Islet precursor cell (in vitro differentiated cells): ENCODE results near the gene SPCS2.
"Not testable (repeated sequence)": the region's sequence is repeated elsewhere in the genome, so short reads cannot be mapped to it uniquely, and the experiment has no call there.

Experiments
- DNase-seq: peaks from one replicate; pipeline ENCODE4 v3.0.0-alpha.2; 2018

Gene SPCS2

GRCh38 chr11:74950374-74950969 lies 1.4 kb downstream of the SPCS2 start:
- DNase-seq = no peak

- no peak for DNase-seq
Measured at GRCh38 chr11:74951226-74951625, 2.2 kb downstream of the SPCS2 start.

- no peak for DNase-seq
Measured at GRCh38 chr11:74952752-74953151, 3.7 kb downstream of the SPCS2 start.

DNA sequence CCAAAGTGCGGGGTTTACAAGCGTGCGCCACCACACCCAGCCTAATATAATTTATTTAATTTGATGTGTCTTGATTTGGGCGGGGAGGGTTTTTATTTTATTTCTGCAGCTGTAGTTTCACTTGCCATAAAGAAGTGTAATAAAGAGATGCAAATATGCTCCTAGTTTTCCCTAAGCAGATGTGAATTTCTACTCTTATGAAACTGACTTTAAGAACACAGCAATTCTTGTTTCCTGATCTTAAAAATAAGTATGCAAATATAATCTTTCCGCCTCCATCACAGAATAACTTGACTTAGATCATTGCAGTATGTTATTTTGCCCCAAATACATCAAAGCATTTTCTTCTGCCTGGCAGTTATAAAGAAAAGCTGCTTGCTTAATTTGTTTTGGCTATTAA lies 4.4 kb downstream of the SPCS2 start:
- DNase-seq = no peak

DNA sequence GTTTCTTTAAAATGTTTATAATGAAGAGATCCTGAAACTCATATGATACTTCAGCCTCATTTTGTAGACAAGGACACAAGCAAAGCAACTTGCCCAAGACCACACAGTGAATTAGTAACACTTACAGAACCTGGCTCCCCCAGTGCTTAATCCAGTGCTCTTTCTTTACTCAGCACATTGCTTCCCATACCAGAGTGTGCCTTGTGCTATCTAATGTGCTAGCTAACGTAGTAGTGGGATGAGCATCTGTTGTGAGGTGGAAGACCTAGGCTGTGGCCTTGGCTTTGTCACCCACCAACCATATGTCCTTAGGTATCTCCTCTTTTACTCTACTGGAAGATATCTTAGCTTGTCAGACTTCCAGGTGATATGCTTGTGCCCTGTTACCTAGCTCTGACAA lies 5.1 kb downstream of the SPCS2 start:
- no peak for DNase-seq

DNA sequence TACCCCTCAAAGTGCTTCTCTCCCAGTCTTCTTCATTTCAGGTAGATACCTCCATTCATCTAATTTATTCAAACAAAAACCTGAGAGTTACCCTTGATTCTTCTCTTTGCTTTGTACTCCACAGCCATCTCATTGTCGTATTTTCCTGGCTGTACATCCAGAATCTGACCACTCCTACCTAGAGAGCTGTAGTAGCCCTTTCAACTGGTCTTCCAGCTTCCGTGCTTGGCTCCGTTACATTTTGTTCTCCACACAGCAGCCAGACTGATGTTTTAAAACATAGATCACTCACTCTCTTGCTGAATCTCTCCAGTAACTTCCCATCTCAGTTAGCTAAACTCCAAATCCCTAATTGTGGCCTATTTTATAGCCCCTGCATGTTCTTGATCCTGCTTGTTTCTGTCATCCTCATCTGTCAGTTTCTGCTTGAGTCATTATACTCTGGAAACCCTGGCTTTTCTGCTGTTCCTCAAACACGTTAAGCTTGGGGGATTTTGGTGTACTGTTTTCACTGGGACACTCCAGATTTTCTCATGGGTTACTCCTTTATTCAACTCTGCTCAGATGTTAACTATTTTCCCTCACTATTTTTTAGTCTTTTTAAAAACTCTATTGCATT lies 7.4 kb downstream of the SPCS2 start:
- DNase-seq = no peak

GRCh38 chr11:74957937-74958629 lies 9.0 kb downstream of the SPCS2 start:
- DNase-seq = no peak

- DNase-seq = not testable (repeated sequence)
Measured at GRCh38 chr11:74960128-74960527, 11.1 kb downstream of the SPCS2 start.

DNA sequence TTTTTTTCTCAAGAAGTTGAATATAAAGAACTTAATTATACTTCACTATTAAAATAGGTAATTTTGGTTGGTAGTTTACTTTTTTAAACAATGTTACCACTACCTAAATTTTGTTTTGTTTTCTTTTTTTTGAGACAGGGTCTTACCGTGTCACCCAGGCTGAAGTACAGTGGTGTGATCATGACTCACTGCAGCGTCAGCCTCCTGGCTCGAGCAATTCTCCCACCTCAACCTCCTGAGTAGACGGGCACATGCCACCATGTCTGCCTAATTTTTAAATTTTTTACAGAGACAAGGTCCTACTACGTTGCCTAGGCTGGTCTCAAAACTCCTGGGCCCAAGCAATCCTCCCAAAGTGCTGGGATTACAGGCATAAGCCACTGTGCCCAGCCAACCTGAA lies 17.6 kb downstream of the SPCS2 start:
- no peak for DNase-seq

- no peak for DNase-seq
Measured at GRCh38 chr11:74970852-74971395, 21.9 kb downstream of the SPCS2 start.

DNA sequence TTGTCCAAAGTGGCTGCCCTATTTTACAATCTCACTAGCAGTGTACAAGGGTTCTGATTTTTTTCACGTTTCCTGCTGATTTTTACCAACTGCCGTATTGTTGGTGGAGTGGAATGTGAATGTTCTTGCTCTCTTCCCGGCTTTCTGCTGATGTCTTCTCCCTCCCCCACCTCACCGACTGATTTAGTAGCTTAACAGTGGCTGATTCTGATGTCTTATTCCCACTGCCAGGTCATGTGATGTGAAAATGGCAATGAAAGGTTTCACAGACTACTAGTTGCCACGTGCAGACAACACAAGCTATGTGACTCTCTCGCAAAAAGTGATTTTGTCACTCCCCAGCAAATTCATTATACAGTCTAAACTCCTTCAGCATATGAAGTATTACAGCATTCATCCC lies 22.4 kb downstream of the SPCS2 start:
- no peak for DNase-seq

DNA sequence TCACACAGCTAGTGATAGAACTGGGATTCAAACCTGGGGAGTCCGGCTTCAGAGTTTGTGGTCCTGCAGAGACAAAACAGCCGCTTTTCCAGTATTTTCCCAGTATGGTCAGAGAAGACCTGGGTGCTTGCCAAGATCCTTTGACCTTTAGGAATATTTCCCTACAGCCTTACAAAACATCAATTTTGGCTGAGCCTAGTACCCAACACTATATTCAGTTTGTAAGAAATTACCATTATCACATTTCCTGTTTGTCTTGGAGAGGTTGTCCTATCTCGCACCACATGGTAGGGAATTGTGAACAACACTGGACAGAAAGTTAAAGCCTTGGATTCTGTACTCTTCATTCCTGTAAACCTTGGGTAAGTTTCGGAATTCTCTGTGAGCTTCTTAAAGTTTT lies 29.0 kb downstream of the SPCS2 start:
- DNase-seq = no peak

GRCh38 chr11:74980634-74981033 lies 31.6 kb downstream of the SPCS2 start:
- DNase-seq = no peak

DNA sequence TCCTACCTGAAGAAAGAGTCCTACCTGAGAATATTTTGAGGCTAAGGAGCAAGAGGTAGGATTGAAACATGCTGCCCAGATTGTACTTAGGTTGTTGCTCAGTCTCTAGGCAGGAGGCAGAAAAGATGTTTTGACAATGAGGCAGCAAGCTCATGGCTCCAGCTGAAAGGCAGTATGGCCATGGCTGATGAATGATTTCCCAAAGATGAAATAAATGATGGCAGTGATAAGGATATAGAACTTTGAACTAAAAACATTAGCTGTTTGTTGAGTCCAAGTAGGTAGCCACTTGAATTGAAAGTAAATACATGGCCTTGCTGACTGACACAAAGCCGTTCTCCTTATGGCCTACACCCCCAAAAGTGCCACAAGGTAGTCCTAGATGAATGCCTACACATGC lies 32.8 kb downstream of the SPCS2 start:
- no peak for DNase-seq

DNA sequence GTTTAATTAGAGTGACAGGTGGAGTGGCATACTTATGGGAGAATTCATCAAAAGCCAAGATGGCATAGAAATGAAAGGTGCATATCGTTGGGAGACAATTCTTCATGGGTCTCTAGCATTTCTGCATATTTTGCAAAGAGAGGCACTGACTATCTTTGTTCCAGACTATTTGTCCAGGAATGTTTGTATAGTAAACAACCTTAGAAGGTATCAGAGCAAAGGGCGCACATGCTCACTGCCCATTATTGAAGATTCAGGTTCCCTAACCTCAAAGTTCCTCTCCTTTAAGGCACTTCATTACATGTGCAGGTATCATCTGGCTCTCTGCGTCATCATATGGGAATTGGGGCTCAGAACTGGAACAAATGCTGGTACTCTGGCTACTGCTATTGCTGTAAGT lies 35.0 kb downstream of the SPCS2 start:
- DNase-seq = no peak

DNA sequence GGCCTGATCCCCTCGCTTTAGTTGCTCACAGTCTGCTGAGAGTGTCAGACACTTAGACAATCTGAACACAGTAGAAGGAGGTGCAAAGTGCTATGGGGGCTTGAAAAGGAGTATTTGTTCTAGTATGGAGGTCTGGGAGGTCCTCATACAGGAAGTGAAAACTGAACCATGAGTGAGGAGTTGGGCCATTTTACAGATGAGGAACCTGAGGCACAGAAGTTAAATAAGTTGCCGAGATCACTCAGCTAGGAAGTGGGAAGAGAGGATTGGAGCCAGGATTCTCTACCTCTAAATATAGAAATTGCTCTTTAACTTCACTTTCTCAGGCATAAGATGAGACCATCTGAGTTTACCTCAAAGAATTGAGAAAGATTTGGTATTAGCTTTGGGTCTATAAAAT lies 35.7 kb downstream of the SPCS2 start:
- no peak for DNase-seq

- DNase-seq = peak; percentile 95
Measured at GRCh38 chr11:74988541-74989259, 39.6 kb downstream of the SPCS2 start, which contains the start of gene NEU3. Gene NEU3, plus strand, starts transcription at chr11:74988933. Its CDS starts 128 bp downstream, at chr11:74989061.

GRCh38 chr11:74989260-74989638 lies 40.2 kb downstream of the SPCS2 start:
- DNase-seq = no peak

GRCh38 chr11:74990150-74990549 lies 41.1 kb downstream of the SPCS2 start:
- DNase-seq = not testable (repeated sequence)

DNA sequence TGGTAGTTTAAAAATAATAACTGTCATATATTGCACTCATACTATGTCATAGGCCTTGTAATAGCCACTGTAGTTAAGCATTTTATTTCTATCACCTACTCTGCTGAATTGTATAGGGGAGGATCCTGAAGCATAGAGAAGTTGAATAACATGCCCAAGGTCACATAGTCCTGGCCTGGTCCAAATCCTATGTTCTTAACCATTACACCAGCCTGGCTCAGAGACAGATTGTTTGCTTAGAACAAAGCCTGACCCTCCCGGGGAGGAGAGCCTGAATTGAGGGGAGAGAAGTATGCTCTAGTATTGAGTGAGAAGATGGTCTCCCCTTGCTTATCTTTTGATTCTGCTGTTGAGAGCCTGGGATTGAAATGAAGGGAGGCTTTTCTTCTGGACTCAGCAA lies 41.9 kb downstream of the SPCS2 start:
- no peak for DNase-seq

- DNase-seq = no peak
Measured at GRCh38 chr11:74992852-74993251, 43.8 kb downstream of the SPCS2 start.

DNA sequence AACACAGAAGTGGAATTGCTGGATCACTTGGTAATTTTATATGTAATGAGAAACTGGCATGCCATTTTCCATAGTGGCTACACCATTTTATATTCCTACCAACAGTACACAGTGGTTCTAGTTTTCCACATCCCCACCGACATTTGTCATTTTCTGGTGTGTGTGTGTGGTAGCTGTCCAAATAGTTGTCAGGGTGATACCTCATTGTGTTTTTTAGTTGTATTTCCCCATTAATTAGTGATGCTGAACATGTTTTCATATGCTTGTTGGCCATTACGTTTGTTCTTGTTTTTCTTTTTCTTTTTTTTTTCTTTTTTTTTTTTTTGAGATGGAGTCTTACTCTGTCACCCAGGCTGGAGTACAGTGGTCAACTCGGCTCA lies 51.9 kb downstream of the SPCS2 start:
- no peak for DNase-seq

DNA sequence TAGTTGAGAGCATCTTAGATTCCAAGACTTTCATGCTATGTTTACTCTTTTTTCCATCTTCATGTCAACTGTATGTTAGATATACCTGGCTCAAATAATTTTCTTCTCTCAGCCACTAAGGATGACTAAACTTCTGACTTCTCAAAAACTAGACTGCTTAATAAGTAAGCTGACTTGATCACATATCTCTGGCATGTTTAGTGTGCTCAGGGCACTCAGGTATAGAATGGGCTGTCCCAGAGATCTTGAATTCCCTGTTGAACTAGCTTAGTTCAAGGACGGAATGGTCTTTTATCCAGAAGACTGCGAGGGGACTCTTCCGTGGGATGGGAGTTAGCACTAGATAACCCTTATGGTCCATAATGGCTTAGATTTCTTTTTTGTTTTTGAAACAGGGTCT lies 52.6 kb downstream of the SPCS2 start:
- no peak for DNase-seq

- DNase-seq = no peak
Measured at GRCh38 chr11:75002516-75002915, 53.5 kb downstream of the SPCS2 start.
